HCT116 (cell line): ENCODE data around the gene GAS2.

Experiments
- JUND ChIP-seq: IDR thresholded peaks from 2 replicates; pipeline ENCODE4 v1.6.1; 2012
- YY1 ChIP-seq: IDR thresholded peaks from 2 replicates; pipeline ENCODE4 v1.6.1; 2011; ENCODE audit warnings: low read length, low read depth, moderate library complexity, mild to moderate bottlenecking; ENCODE audit not compliant: insufficient replicate concordance; ENCODE audit errors: extremely low read depth
- TF ChIP-seq, protein P1 (sequence below), 3 experiments: fragments of 200-600 bp in 1 of 3; sonication (generic) in 1 of 3; IDR thresholded peaks in 2 of 3; conservative IDR thresholded peaks in 1 of 3; 2 replicates each; pipeline ENCODE4 v1.5.1; 2012 to 2017; ENCODE audit warnings: low read depth in 2 of 3, low read length in 2 of 3, antibody characterized with exemption in 1 of 3, borderline replicate concordance in 1 of 3, control low read depth in 1 of 3, mild to moderate bottlenecking in 1 of 3, mixed read lengths in 1 of 3, mixed run types in 1 of 3, moderate library complexity in 1 of 3; ENCODE audit not compliant: insufficient read depth in 1 of 3

DNA sequence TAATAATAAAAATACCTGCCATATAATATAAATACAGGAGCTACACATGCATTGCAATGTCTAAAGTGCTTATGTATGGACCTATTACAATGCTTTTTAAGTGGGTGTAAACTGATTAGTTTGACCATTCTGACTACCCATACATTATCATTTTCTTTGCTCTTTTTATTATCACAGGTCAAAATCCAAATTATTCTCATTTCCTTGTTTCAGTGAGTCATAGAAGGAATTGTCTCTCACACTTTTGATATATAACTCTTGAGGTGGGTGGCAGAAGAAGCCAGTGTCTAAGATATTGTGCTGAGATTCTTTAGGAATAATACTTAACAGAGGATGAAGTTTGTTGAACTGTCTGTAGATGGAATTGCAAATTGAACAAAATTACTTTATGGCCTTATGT, 35.6 kb downstream of the GAS2 start:
- TF ChIP-seq YY1 (no peak), JUND (no peak)
- TF ChIP-seq, protein P1, sequence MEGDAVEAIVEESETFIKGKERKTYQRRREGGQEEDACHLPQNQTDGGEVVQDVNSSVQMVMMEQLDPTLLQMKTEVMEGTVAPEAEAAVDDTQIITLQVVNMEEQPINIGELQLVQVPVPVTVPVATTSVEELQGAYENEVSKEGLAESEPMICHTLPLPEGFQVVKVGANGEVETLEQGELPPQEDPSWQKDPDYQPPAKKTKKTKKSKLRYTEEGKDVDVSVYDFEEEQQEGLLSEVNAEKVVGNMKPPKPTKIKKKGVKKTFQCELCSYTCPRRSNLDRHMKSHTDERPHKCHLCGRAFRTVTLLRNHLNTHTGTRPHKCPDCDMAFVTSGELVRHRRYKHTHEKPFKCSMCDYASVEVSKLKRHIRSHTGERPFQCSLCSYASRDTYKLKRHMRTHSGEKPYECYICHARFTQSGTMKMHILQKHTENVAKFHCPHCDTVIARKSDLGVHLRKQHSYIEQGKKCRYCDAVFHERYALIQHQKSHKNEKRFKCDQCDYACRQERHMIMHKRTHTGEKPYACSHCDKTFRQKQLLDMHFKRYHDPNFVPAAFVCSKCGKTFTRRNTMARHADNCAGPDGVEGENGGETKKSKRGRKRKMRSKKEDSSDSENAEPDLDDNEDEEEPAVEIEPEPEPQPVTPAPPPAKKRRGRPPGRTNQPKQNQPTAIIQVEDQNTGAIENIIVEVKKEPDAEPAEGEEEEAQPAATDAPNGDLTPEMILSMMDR (IDR thresholded peaks at IDR 0.05 in 2 of 3, conservative IDR thresholded peaks at IDR 0.05 in 1 of 3; ENCODE audit: borderline replicate concordance in 1 of 3, insufficient read depth in 1 of 3, low read depth in 2 of 3, low read length in 2 of 3), result no peak
